GOT3 (cell line): Measurements from ENCODE around the gene GSTO2.

Source experiments
- DNase-seq: peaks from one replicate; lab custom pipeline; 2025; ENCODE audit warnings: mixed read lengths; lab: John Stamatoyannopoulos, UW

Gene GSTO2

GRCh38 chr10:104253606-104254410 lies 15.2 kb upstream of the GSTO2 start:
- DNase-seq: no peak

- DNase-seq: no peak
Measured at GRCh38 chr10:104254493-104255310, 14.3 kb upstream of the GSTO2 start, which contains the start of gene GSTO1. Gene GSTO1, plus strand, starts transcription at chr10:104254892. Its CDS starts 37 bp downstream, at chr10:104254929.

- no peak for DNase-seq
Measured at GRCh38 chr10:104255311-104255981, 13.5 kb upstream of the GSTO2 start.

- no peak for DNase-seq
Measured at GRCh38 chr10:104256335-104256961, 12.5 kb upstream of the GSTO2 start.

- DNase-seq: no peak
Measured at GRCh38 chr10:104257235-104257634, 11.7 kb upstream of the GSTO2 start.

GRCh38 chr10:104258209-104258608 lies 10.8 kb upstream of the GSTO2 start:
- DNase-seq: no peak

- DNase-seq: no peak
Measured at GRCh38 chr10:104259456-104259855, 9.5 kb upstream of the GSTO2 start.

- no peak for DNase-seq
Measured at GRCh38 chr10:104259999-104260774, 8.8 kb upstream of the GSTO2 start.

GRCh38 chr10:104260775-104261115 lies 8.2 kb upstream of the GSTO2 start:
- DNase-seq: no peak

GRCh38 chr10:104262055-104262454 lies 6.9 kb upstream of the GSTO2 start:
- DNase-seq: no peak

GRCh38 chr10:104264783-104265182 lies 4.2 kb upstream of the GSTO2 start:
- no peak for DNase-seq

GRCh38 chr10:104267721-104268404 lies 1.1 kb upstream of the GSTO2 start:
- DNase-seq: no peak

- DNase-seq: no peak
Measured at GRCh38 chr10:104268405-104268712, 625 bp upstream of the GSTO2 start.

- no peak for DNase-seq
Measured at GRCh38 chr10:104273286-104273685, 4.3 kb downstream of the GSTO2 start.

- no peak for DNase-seq
Measured at GRCh38 chr10:104273899-104274575, 5.1 kb downstream of the GSTO2 start.

- no peak for DNase-seq
Measured at GRCh38 chr10:104274762-104275721, 6.1 kb downstream of the GSTO2 start.

GRCh38 chr10:104276192-104276591 lies 7.2 kb downstream of the GSTO2 start:
- no peak for DNase-seq

- no peak for DNase-seq
Measured at GRCh38 chr10:104277785-104278184, 8.8 kb downstream of the GSTO2 start.
